Epithelial cell of esophagus (primary cell): ENCODE data around the gene TSSK6.

Experiments
- DNase-seq: peaks from one replicate; pipeline ENCODE4 v3.0.0; 2010; ENCODE audit warnings: low read depth
- H3K4me3 ChIP-seq: 2 replicates; pipeline ENCODE4 v1.5.1; 2011; ENCODE audit warnings: mild to moderate bottlenecking, low read length, control low read depth
- CTCF ChIP-seq: IDR thresholded peaks from 2 replicates; pipeline ENCODE4 v1.5.1; 2011; ENCODE audit warnings: low read depth, mild to moderate bottlenecking, low read length, control low read depth, inconsistent platforms; ENCODE audit not compliant: insufficient read depth; ENCODE audit errors: missing control alignments

TSSK6 gene

GRCh38 chr19:19502808-19503602, 12.3 kb downstream of the TSSK6 start:
- no peak for TF ChIP-seq CTCF
- H3K4me3 ChIP-seq, result no peak overlapping the region
- no peak for DNase-seq

GRCh38 chr19:19502281-19502680, 13.1 kb downstream of the TSSK6 start:
- TF ChIP-seq CTCF, result no peak
- H3K4me3 ChIP-seq, result no peak overlapping the region
- DNase-seq, result no peak

- no peak for DNase-seq
- TF ChIP-seq CTCF, result no peak
- H3K4me3 ChIP-seq, result no peak overlapping the region
Measured at GRCh38 chr19:19501798-19502197, 13.6 kb downstream of the TSSK6 start.

GRCh38 chr19:19500975-19501644, 14.2 kb downstream of the TSSK6 start:
- no peak for DNase-seq
- TF ChIP-seq CTCF, result no peak
- no peak overlapping the region for H3K4me3 ChIP-seq

GRCh38 chr19:19499272-19499995, 15.9 kb downstream of the TSSK6 start:
- no peak for DNase-seq
- no peak overlapping the region for H3K4me3 ChIP-seq
- no peak for TF ChIP-seq CTCF

GRCh38 chr19:19498255-19498991, 16.9 kb downstream of the TSSK6 start:
- no peak for TF ChIP-seq CTCF
- no peak for DNase-seq
- no peak overlapping the region for H3K4me3 ChIP-seq
